Peyer's patch (tissue), 4 donors: Measurements from ENCODE around the gene KRTAP9-2.
"Not testable (repeated sequence)": the region's sequence is repeated elsewhere in the genome, so short reads cannot be mapped to it uniquely, and the experiment has no call there.

Experiments used
- CTCF ChIP-seq, 6 experiments: fragments of 450-650 bp in 4 of 6; fragments of 200-600 bp in 2 of 6; sonication (generic) in 1 of 6; IDR thresholded peaks; one replicate each; pipeline ENCODE4 v1.5.1; 2017 to 2019; ENCODE audit warnings: antibody characterized with exemption in 6 of 6, mild to moderate bottlenecking in 3 of 6, moderate library complexity in 1 of 6
- POLR2A ChIP-seq, 2 donors: fragments of 450-650 bp; IDR thresholded peaks; one replicate each; pipeline ENCODE4 v1.5.1; 2017; ENCODE audit warnings: antibody characterized with exemption in 2 of 2, mild to moderate bottlenecking in 2 of 2, moderate library complexity in 2 of 2

- not testable (repeated sequence) for TF ChIP-seq CTCF, POLR2A (IDR thresholded peaks at IDR 0.05)
These were observed at the start of gene KRTAP9-2 for GRCh38 chr17:41226598-41227095.
